GM18520 (cell line): ENCODE measurements around the gene RNF26.
"Not testable (repeated sequence)": the region's sequence is repeated elsewhere in the genome, so short reads cannot be mapped to it uniquely, and the experiment has no call there.

Experiments used
- ATAC-seq: cut with Tn5 transposase; IDR thresholded peaks from one replicate; pipeline ENCODE4 v1.9.1; 2021; ENCODE audit not compliant: unreplicated experiment

RNF26 gene

GRCh38 chr11:119381181-119381988, 47.1 kb downstream of the RNF26 start, which contains the start of gene USP2:
USP2 (minus strand) TSS chr11:119381690; CDS start chr11:119373480, 8,210 bp downstream.
- ATAC-seq, result peak; percentile 99

GRCh38 chr11:119382101-119382500, 47.8 kb downstream of the RNF26 start:
- no peak for ATAC-seq

DNA sequence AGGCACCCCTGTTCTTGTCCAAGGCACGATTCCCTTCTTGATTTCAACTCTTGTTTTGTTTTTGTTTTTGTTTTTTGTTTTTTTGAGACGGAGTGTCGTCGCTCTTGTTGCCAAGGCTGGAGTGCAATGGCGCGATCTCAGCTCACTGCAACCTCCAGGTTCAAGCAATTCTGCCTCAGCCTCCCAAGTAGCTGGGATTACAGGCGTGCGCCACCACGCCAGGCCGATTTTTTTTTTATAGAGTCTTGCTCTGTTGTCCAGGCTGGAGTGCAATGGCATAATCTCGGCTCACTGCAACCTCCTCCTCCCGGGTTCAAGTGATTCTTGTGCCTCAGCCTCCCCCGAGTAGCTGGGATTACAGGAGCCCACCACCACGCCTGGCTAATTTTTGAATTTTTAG, 48.2 kb downstream of the RNF26 start:
- not testable (repeated sequence) for ATAC-seq

- ATAC-seq, result no peak
Observed at GRCh38 chr11:119384332-119384731, 50.0 kb downstream of the RNF26 start.
